ENCODE data around the gene PLK5.
"Not testable (repeated sequence)": the region's sequence is repeated elsewhere in the genome, so short reads cannot be mapped to it uniquely, and the experiment has no call there.

PLK5 gene

GRCh38 chr19:1524972-1525325 is 1.1 kb downstream of the PLK5 start:
- DNase-seq (ENCODE audit: low read depth in 2 of 2, low spot score in 1 of 2) = no peak

GRCh38 chr19:1525343-1525742 is 1.5 kb downstream of the PLK5 start:
- DNase-seq (ENCODE audit: low read depth in 2 of 2, low spot score in 1 of 2) = no peak

- DNase-seq (ENCODE audit: low read depth in 2 of 2, low spot score in 1 of 2) = no peak
Measured at GRCh38 chr19:1526066-1526778, 2.3 kb downstream of the PLK5 start.

- no peak for DNase-seq (ENCODE audit: low read depth in 2 of 2, low spot score in 1 of 2)
Measured at GRCh38 chr19:1526979-1527649, 3.2 kb downstream of the PLK5 start.

GRCh38 chr19:1527650-1528309 is 3.9 kb downstream of the PLK5 start:
- no peak for DNase-seq (ENCODE audit: low read depth in 2 of 2, low spot score in 1 of 2)

GRCh38 chr19:1528596-1529429 is 4.9 kb downstream of the PLK5 start:
- DNase-seq (ENCODE audit: low read depth in 2 of 2, low spot score in 1 of 2) = no peak

- no peak for DNase-seq (ENCODE audit: low read depth in 2 of 2, low spot score in 1 of 2)
Measured at GRCh38 chr19:1529430-1529816, 5.5 kb downstream of the PLK5 start.

- DNase-seq (ENCODE audit: low read depth in 2 of 2, low spot score in 1 of 2) = not testable (repeated sequence)
Measured at GRCh38 chr19:1530856-1531255, 7.0 kb downstream of the PLK5 start.

- DNase-seq (ENCODE audit: low read depth in 2 of 2, low spot score in 1 of 2) = no peak
Measured at GRCh38 chr19:1531587-1531986, 7.7 kb downstream of the PLK5 start.

- DNase-seq (ENCODE audit: low read depth in 2 of 2, low spot score in 1 of 2) = no peak
Measured at GRCh38 chr19:1532003-1532402, 8.1 kb downstream of the PLK5 start.

- no peak for DNase-seq (ENCODE audit: low read depth in 2 of 2, low spot score in 1 of 2)
Measured at GRCh38 chr19:1533510-1534150, 9.8 kb downstream of the PLK5 start.

GRCh38 chr19:1534972-1535371 is 11.1 kb downstream of the PLK5 start:
- DNase-seq (ENCODE audit: low read depth in 2 of 2, low spot score in 1 of 2) = no peak

GRCh38 chr19:1535699-1536098 is 11.8 kb downstream of the PLK5 start:
- DNase-seq (ENCODE audit: low read depth in 2 of 2, low spot score in 1 of 2) = not testable (repeated sequence)

- DNase-seq (ENCODE audit: low read depth in 2 of 2, low spot score in 1 of 2) = no peak
Measured at GRCh38 chr19:1538978-1539377, 15.1 kb downstream of the PLK5 start.

GRCh38 chr19:1539749-1540148 is 15.9 kb downstream of the PLK5 start:
- DNase-seq (ENCODE audit: low read depth in 2 of 2, low spot score in 1 of 2) = not testable (repeated sequence)

GRCh38 chr19:1540365-1540925 is 16.6 kb downstream of the PLK5 start:
- DNase-seq (ENCODE audit: low read depth in 2 of 2, low spot score in 1 of 2) = no peak

- DNase-seq (ENCODE audit: low read depth in 2 of 2, low spot score in 1 of 2) = no peak
Measured at GRCh38 chr19:1549332-1549945, 25.6 kb downstream of the PLK5 start.

GRCh38 chr19:1551068-1552040 is 27.5 kb downstream of the PLK5 start:
- no peak for DNase-seq (ENCODE audit: low read depth in 2 of 2, low spot score in 1 of 2)

GRCh38 chr19:1553415-1553814 is 29.5 kb downstream of the PLK5 start:
- DNase-seq (ENCODE audit: low read depth in 2 of 2, low spot score in 1 of 2) = no peak

Measured in stimulated activated CD8-positive, alpha-beta memory T cell treated with anti-CD3 and anti-CD28 coated beads, Interleukin-4, amount 100 ng/mL, for 4 hours (primary cell).